ENCODE measurements around the gene CTSH. TPM values are rescaled to one million over a fixed set of nuclear protein-coding genes. Genes with fewer than 3 reads are reported as not detected.

Gene CTSH
- polyA plus RNA-seq, 1 donor (not counting 4 experiments of a cell fraction or from before 2014, with no cell fraction given) = 23.0 TPM

DNA sequence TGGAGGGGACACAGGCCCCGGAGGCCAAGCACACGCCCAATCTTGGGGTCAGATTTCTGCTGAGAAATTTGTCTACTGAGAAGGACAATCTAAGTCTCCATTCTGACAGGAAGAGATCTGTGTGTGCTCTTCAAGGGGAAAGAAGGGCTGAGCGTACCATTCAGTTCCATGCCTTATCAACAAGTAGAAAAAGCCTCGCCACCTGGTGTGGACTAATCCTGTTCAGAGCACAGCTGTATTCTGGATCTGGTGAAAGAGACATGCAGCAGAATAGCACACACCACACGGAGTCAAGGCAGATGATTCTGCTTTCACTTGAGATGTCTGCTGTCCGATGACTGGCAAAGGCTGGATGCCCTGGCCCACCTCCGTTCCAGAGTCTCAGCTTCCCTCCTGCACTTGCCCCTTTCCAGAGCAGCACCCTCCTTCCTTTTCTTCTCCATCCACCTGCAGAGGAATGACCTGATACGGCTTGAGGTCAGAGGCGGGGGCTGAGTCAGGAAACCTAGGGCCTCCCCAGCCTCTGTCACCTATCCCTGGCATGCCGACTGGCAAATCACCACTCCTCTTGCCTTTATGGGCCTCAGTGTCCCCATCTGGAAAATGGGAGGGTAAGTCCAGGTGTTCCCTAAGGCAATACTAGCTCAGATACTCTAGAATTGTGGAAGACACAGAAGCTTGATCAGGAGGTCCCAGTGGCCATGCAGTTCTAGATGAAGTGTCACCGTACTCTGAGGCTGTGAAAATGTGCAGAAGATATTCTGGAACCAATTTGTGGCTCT, 36.9 kb upstream of the CTSH start:
- Histone ChIP-seq H3K9ac (ENCODE audit: control insufficient read depth, extremely low read depth, insufficient read depth, low read length) (no peak overlapping the region), H2AFZ (ENCODE audit: control insufficient read depth, low read length) (no peak overlapping the region), H4K20me1 (ENCODE audit: control insufficient read depth, extremely low read depth, insufficient read depth, low read length) (no peaks in the 10 kb centered on the region), H3K36me3 (ENCODE audit: control insufficient read depth in 2 of 2, extremely low read depth in 1 of 2, insufficient read depth in 2 of 2, low read length in 2 of 2) (no peaks in the 10 kb centered on the region), H3K4me3 (ENCODE audit: control insufficient read depth in 2 of 3, extremely low read depth in 1 of 3, insufficient read depth in 2 of 3, low read depth in 1 of 3, low read length in 3 of 3) (no peak overlapping the region), H3K9me1 (ENCODE audit: control insufficient read depth, extremely low read depth, insufficient read depth, low read length) (no peaks in the 10 kb centered on the region), H3K27ac (ENCODE audit: control insufficient read depth, insufficient read depth, low read length) (no peak overlapping the region), H3K4me2 (ENCODE audit: control insufficient read depth, extremely low read depth, insufficient read depth, low read depth, low read length) (no peak overlapping the region), H3K27me3 (ENCODE audit: control insufficient read depth, extremely low read depth, insufficient read depth, low read length) (no peaks in the 10 kb centered on the region), H3K4me1 (ENCODE audit: control insufficient read depth, extremely low read depth, insufficient read depth, low read length) (peaks cover 5% of the 10 kb centered on the region), H3K9me3 (ENCODE audit: control insufficient read depth, low read depth, low read length) (no peaks in the 10 kb centered on the region), H3K79me2 (ENCODE audit: control insufficient read depth, insufficient read depth, low read length) (no peaks in the 10 kb centered on the region)
- dilution Hi-C loops (cut with MboI; ENCODE audit: extremely low pct_ligation_motif_present, low sequenced_read_pairs) = no loop called here
- TF ChIP-seq, protein P1, sequence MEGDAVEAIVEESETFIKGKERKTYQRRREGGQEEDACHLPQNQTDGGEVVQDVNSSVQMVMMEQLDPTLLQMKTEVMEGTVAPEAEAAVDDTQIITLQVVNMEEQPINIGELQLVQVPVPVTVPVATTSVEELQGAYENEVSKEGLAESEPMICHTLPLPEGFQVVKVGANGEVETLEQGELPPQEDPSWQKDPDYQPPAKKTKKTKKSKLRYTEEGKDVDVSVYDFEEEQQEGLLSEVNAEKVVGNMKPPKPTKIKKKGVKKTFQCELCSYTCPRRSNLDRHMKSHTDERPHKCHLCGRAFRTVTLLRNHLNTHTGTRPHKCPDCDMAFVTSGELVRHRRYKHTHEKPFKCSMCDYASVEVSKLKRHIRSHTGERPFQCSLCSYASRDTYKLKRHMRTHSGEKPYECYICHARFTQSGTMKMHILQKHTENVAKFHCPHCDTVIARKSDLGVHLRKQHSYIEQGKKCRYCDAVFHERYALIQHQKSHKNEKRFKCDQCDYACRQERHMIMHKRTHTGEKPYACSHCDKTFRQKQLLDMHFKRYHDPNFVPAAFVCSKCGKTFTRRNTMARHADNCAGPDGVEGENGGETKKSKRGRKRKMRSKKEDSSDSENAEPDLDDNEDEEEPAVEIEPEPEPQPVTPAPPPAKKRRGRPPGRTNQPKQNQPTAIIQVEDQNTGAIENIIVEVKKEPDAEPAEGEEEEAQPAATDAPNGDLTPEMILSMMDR (optimal IDR thresholded peaks at IDR 0.05 in 1 of 3, IDR thresholded peaks at IDR 0.05 in 1 of 3, conservative IDR thresholded peaks at IDR 0.05 in 1 of 3; ENCODE audit: extremely low read depth in 1 of 3, insufficient read depth in 2 of 3, low read length in 3 of 3) = no peak
- no peak for TF ChIP-seq EZH2 (IDR thresholded peaks at IDR 0.05; ENCODE audit: low read length)
- FAIRE-seq (no peak), DNase-seq (ENCODE audit: low read depth, low spot score) (no peak)

DNA sequence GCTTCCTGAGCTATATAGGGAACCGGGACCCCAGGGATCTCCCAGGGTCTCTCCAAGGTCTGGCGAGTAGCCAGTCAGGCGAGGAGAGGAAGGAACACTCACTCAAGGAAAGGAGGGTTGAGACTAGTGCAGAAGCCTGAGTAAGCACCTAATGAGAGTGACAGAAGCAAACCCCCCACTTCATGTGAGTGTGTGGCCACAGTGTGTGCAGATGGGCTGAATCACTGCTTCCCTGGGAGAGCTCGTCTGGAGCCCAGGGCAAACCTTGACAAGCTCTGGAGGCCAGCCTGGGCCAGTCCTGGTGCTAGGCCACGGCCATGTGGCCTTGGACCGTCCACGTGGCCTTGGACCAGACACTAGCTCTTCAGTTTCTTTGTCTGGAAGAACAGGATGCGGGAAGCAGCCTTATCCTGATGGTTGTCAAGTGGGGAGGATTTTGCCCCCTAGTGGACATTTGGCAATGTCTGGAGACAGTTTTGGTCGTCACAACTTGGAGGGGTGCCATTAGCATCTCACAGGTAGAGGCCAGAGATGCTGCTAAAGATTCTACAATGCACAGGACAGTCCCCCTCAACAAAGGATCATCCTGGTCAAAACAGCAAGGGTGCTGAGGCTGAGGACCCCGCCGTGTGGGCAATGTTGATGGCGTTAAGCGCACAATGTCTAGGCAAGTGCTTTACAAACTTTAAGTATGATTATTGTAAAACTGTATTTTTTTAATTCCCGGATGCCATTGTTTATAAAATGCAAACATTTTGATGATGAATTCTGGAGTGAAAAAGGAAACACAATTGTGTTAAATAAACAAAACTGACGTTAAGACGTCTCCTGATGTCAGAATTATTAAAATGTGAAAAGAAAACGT, 34.8 kb upstream of the CTSH start:
- DNase-seq (ENCODE audit: low read depth, low spot score) = peak; percentile 49

More for the DNA sequence above, 34.8 kb upstream of the CTSH start:
- dilution Hi-C loops (cut with MboI; ENCODE audit: extremely low pct_ligation_motif_present, low sequenced_read_pairs) = no loop called here
- Histone ChIP-seq H3K27me3 (ENCODE audit: control insufficient read depth, extremely low read depth, insufficient read depth, low read length) (no peaks in the 10 kb centered on the region), H3K9me1 (ENCODE audit: control insufficient read depth, extremely low read depth, insufficient read depth, low read length) (no peaks in the 10 kb centered on the region), H3K4me1 (ENCODE audit: control insufficient read depth, extremely low read depth, insufficient read depth, low read length) (peaks cover 5% of the 10 kb centered on the region), H4K20me1 (ENCODE audit: control insufficient read depth, extremely low read depth, insufficient read depth, low read length) (no peaks in the 10 kb centered on the region), H3K79me2 (ENCODE audit: control insufficient read depth, insufficient read depth, low read length) (no peaks in the 10 kb centered on the region), H3K27ac (ENCODE audit: control insufficient read depth, insufficient read depth, low read length) (no peak overlapping the region), H3K9me3 (ENCODE audit: control insufficient read depth, low read depth, low read length) (no peaks in the 10 kb centered on the region), H3K36me3 (ENCODE audit: control insufficient read depth in 2 of 2, extremely low read depth in 1 of 2, insufficient read depth in 2 of 2, low read length in 2 of 2) (no peaks in the 10 kb centered on the region), H3K4me2 (ENCODE audit: control insufficient read depth, extremely low read depth, insufficient read depth, low read depth, low read length) (no peak overlapping the region), H3K9ac (ENCODE audit: control insufficient read depth, extremely low read depth, insufficient read depth, low read length) (no peak overlapping the region), H3K4me3 (ENCODE audit: control insufficient read depth in 2 of 3, extremely low read depth in 1 of 3, insufficient read depth in 2 of 3, low read depth in 1 of 3, low read length in 3 of 3) (no peak overlapping the region), H2AFZ (ENCODE audit: control insufficient read depth, low read length) (peak overlapping the region; percentile 80)
- no peak for TF ChIP-seq EZH2 (IDR thresholded peaks at IDR 0.05; ENCODE audit: low read length)
- TF ChIP-seq, protein P1 (optimal IDR thresholded peaks at IDR 0.05 in 1 of 3, IDR thresholded peaks at IDR 0.05 in 1 of 3, conservative IDR thresholded peaks at IDR 0.05 in 1 of 3; ENCODE audit: extremely low read depth in 1 of 3, insufficient read depth in 2 of 3, low read length in 3 of 3) = peak; percentile 81 to 89 (median 83)
- FAIRE-seq = peak; percentile 84

Data from keratinocyte (primary cell).